ENCODE measurements around the gene GINM1. TPM values are rescaled to one million over a fixed set of nuclear protein-coding genes. Genes with fewer than 3 reads are reported as not detected.

GINM1 gene
- total and polyA plus RNA-seq, 4 donors: 43.2 to 87.6 (median 67.7) TPM

GRCh38 chr6:149567945-149568585 lies 1.9 kb downstream of the GINM1 start:
- Histone ChIP-seq H3K27ac (ENCODE audit: low read depth in 1 of 2, low read length in 2 of 2) (no peak overlapping the region), H3K27me3 (ENCODE audit: control insufficient read depth in 1 of 2, insufficient read depth in 2 of 2, low read length in 1 of 2) (no peaks in the 10 kb centered on the region), H3K4me3 (ENCODE audit: low read length in 2 of 2) (no peak overlapping the region), H3K4me1 (ENCODE audit: control insufficient read depth in 1 of 2, insufficient read depth in 2 of 2, low read length in 2 of 2) (peaks cover 1 to 3% of the 10 kb centered on the region in 2 donors), H3K36me3 (ENCODE audit: control insufficient read depth in 1 of 2, insufficient read depth in 2 of 2, low read length in 1 of 2) (no peaks in the 10 kb centered on the region), H3K9me3 (ENCODE audit: control insufficient read depth, low read length) (no peaks in the 10 kb centered on the region)
- ATAC-seq (ENCODE audit: low FRiP score): no peak
- 86 to 87% methylated on average over 7 of the region's 7 CpGs for WGBS, 2 donors
- no peak for DNase-seq
- intact Hi-C loops (cut with DNase I): loop anchor here in 1 of 2 donors (10.0 kb wide), 1 partner anchor 357 kb away; the partner anchor contains the start of gene RAET1G

GRCh38 chr6:149580880-149581279 lies 14.7 kb downstream of the GINM1 start:
- Histone ChIP-seq H3K4me3 (ENCODE audit: low read length in 2 of 2) (no peak overlapping the region), H3K9me3 (ENCODE audit: control insufficient read depth, low read length) (no peaks in the 10 kb centered on the region), H3K4me1 (ENCODE audit: control insufficient read depth in 1 of 2, insufficient read depth in 2 of 2, low read length in 2 of 2) (no peaks in the 10 kb centered on the region), H3K27me3 (ENCODE audit: control insufficient read depth in 1 of 2, insufficient read depth in 2 of 2, low read length in 1 of 2) (no peaks in the 10 kb centered on the region), H3K36me3 (ENCODE audit: control insufficient read depth in 1 of 2, insufficient read depth in 2 of 2, low read length in 1 of 2) (peaks cover 0 to 2% of the 10 kb centered on the region in 2 donors), H3K27ac (ENCODE audit: low read depth in 1 of 2, low read length in 2 of 2) (no peak overlapping the region)
- intact Hi-C loops (cut with DNase I): no loop called here
- DNase-seq (no peak), ATAC-seq (ENCODE audit: low FRiP score) (no peak)
- WGBS, 2 donors: 95 to 98% methylated on average over 5 of the region's 5 CpGs

DNA sequence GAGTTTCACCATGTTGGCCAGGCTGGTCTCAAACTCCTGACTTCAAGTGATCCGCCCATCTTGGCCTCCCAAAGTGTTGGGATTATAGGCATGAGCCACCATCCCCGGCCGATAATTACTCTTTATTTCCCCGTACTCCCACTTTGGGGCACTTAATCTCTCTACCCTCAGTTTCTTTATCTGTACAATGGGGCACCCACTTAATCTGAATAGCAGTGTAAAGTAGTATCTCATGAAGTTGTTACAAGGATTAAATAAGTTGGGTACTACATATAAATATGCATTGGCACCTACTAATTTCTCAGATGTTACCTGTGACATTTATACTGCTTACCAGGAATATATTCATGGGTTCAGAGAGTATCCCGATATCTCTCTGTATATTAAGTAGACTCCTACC lies 15.2 kb downstream of the GINM1 start:
- H3K27me3 ChIP-seq (ENCODE audit: control insufficient read depth in 1 of 2, insufficient read depth in 2 of 2, low read length in 1 of 2): no peaks in the 10 kb centered on the region
- no peaks in the 10 kb centered on the region for H3K4me1 ChIP-seq (ENCODE audit: control insufficient read depth in 1 of 2, insufficient read depth in 2 of 2, low read length in 2 of 2)
- intact Hi-C loops (cut with DNase I): no loop called here
- DNase-seq (no peak), ATAC-seq (ENCODE audit: low FRiP score) (no peak)
- 97% methylated on average over 5 of the region's 5 CpGs for WGBS, 2 donors
- H3K27ac ChIP-seq (ENCODE audit: low read depth in 1 of 2, low read length in 2 of 2): no peak overlapping the region
- H3K9me3 ChIP-seq (ENCODE audit: control insufficient read depth, low read length): no peaks in the 10 kb centered on the region
- H3K36me3 ChIP-seq (ENCODE audit: control insufficient read depth in 1 of 2, insufficient read depth in 2 of 2, low read length in 1 of 2): peaks cover 0 to 2% of the 10 kb centered on the region in 2 donors
- no peak overlapping the region for H3K4me3 ChIP-seq (ENCODE audit: low read length in 2 of 2)

GRCh38 chr6:149586149-149586548 lies 20.0 kb downstream of the GINM1 start:
- no peaks in the 10 kb centered on the region for H3K36me3 ChIP-seq (ENCODE audit: control insufficient read depth in 1 of 2, insufficient read depth in 2 of 2, low read length in 1 of 2)
- no peak for ATAC-seq (ENCODE audit: low FRiP score)
- WGBS, 2 donors: 96 to 98% methylated on average over 2 of the region's 2 CpGs

GRCh38 chr6:149592983-149593382 lies 26.8 kb downstream of the GINM1 start:
- DNase-seq (no peak), ATAC-seq (ENCODE audit: low FRiP score) (no peak)
- H3K36me3 ChIP-seq (ENCODE audit: control insufficient read depth in 1 of 2, insufficient read depth in 2 of 2, low read length in 1 of 2): peaks cover 0 to 4% of the 10 kb centered on the region in 2 donors
- 94% methylated on average over 2 of the region's 2 CpGs for WGBS, 2 donors
- no peaks in the 10 kb centered on the region for H3K4me1 ChIP-seq (ENCODE audit: control insufficient read depth in 1 of 2, insufficient read depth in 2 of 2, low read length in 2 of 2)
- intact Hi-C loops (cut with DNase I): no loop called here
- H3K9me3 ChIP-seq (ENCODE audit: control insufficient read depth, low read length): no peaks in the 10 kb centered on the region
- H3K27ac ChIP-seq (ENCODE audit: low read depth in 1 of 2, low read length in 2 of 2): no peak overlapping the region
- H3K4me3 ChIP-seq (ENCODE audit: low read length in 2 of 2): no peak overlapping the region
- no peaks in the 10 kb centered on the region for H3K27me3 ChIP-seq (ENCODE audit: control insufficient read depth in 1 of 2, insufficient read depth in 2 of 2, low read length in 1 of 2)

More at GRCh38 chr6:149586149-149586548, 20.0 kb downstream of the GINM1 start:
- H3K9me3 ChIP-seq (ENCODE audit: control insufficient read depth, low read length): no peaks in the 10 kb centered on the region
- no peaks in the 10 kb centered on the region for H3K4me1 ChIP-seq (ENCODE audit: control insufficient read depth in 1 of 2, insufficient read depth in 2 of 2, low read length in 2 of 2)
- intact Hi-C loops (cut with DNase I): no loop called here
- no peak overlapping the region for H3K4me3 ChIP-seq (ENCODE audit: low read length in 2 of 2)
- no peak for DNase-seq
- H3K27ac ChIP-seq (ENCODE audit: low read depth in 1 of 2, low read length in 2 of 2): no peak overlapping the region
- no peaks in the 10 kb centered on the region for H3K27me3 ChIP-seq (ENCODE audit: control insufficient read depth in 1 of 2, insufficient read depth in 2 of 2, low read length in 1 of 2)

DNA sequence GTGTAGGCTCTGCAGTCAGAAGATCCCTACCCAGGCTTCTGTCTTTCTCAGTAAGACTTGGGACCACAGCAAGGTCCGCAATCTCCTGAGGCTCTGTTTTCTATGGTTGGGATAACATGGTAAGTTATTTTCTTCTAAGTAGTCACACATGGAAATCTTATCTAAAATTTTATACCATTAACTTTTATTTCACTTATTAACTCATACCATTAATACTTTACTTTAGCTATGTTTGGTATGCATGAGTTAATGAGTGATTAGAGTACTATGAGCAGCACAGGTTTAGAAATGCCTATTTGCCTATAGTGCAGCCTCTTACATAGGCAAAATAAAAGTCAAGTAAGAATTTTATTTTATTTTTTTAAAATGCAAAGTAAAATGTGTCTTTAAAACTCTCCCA lies 27.2 kb downstream of the GINM1 start:
- 97 to 100% methylated on average over 1 of the region's 1 CpG for WGBS, 2 donors
- no peak for DNase-seq
- Histone ChIP-seq H3K27me3 (ENCODE audit: control insufficient read depth in 1 of 2, insufficient read depth in 2 of 2, low read length in 1 of 2) (no peaks in the 10 kb centered on the region), H3K4me3 (ENCODE audit: low read length in 2 of 2) (no peak overlapping the region), H3K36me3 (ENCODE audit: control insufficient read depth in 1 of 2, insufficient read depth in 2 of 2, low read length in 1 of 2) (peaks cover 0 to 4% of the 10 kb centered on the region in 2 donors), H3K9me3 (ENCODE audit: control insufficient read depth, low read length) (no peaks in the 10 kb centered on the region), H3K4me1 (ENCODE audit: control insufficient read depth in 1 of 2, insufficient read depth in 2 of 2, low read length in 2 of 2) (no peaks in the 10 kb centered on the region), H3K27ac (ENCODE audit: low read depth in 1 of 2, low read length in 2 of 2) (no peak overlapping the region)
- ATAC-seq (ENCODE audit: low FRiP score): no peak
- intact Hi-C loops (cut with DNase I): no loop called here

DNA sequence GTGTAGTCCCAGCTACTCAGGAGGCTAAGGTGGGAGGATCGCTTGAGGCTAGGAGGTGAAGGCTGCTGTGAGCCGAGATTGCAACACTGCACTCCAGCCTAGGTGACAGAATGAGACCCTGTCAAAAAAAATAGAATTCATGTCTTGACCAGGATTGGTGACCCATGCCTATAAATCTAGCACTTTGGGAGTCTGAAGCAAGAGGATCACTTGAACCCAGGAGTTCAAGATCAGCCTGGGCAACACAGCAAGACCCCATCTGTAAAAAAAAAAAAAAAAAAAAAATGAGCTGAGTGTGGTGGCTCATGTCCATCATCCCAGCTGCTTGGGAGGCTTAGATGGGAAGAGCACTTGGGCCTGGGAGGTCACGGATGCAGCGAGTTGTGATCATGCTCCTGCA lies 34.3 kb downstream of the GINM1 start:
- 96 to 98% methylated on average over 4 of the region's 4 CpGs for WGBS, 2 donors
- no peaks in the 10 kb centered on the region for H3K4me1 ChIP-seq (ENCODE audit: control insufficient read depth in 1 of 2, insufficient read depth in 2 of 2, low read length in 2 of 2)
- H3K27me3 ChIP-seq (ENCODE audit: control insufficient read depth in 1 of 2, insufficient read depth in 2 of 2, low read length in 1 of 2): no peaks in the 10 kb centered on the region
- peaks cover 3 to 4% of the 10 kb centered on the region in 2 donors for H3K36me3 ChIP-seq (ENCODE audit: control insufficient read depth in 1 of 2, insufficient read depth in 2 of 2, low read length in 1 of 2)
- intact Hi-C loops (cut with DNase I): no loop called here
- no peak overlapping the region for H3K27ac ChIP-seq (ENCODE audit: low read depth in 1 of 2, low read length in 2 of 2)
- no peak overlapping the region for H3K4me3 ChIP-seq (ENCODE audit: low read length in 2 of 2)
- ATAC-seq (ENCODE audit: low FRiP score) (no peak), DNase-seq (no peak)
- no peaks in the 10 kb centered on the region for H3K9me3 ChIP-seq (ENCODE audit: control insufficient read depth, low read length)

- H3K27ac ChIP-seq (ENCODE audit: low read depth in 1 of 2, low read length in 2 of 2): no peak overlapping the region
- no peaks in the 10 kb centered on the region for H3K4me1 ChIP-seq (ENCODE audit: control insufficient read depth in 1 of 2, insufficient read depth in 2 of 2, low read length in 2 of 2)
- WGBS, 2 donors: 92 to 95% methylated on average over 7 of the region's 7 CpGs
- DNase-seq (no peak), ATAC-seq (ENCODE audit: low FRiP score) (no peak)
- no peaks in the 10 kb centered on the region for H3K27me3 ChIP-seq (ENCODE audit: control insufficient read depth in 1 of 2, insufficient read depth in 2 of 2, low read length in 1 of 2)
- H3K4me3 ChIP-seq (ENCODE audit: low read length in 2 of 2): no peak overlapping the region
- H3K9me3 ChIP-seq (ENCODE audit: control insufficient read depth, low read length): no peaks in the 10 kb centered on the region
- H3K36me3 ChIP-seq (ENCODE audit: control insufficient read depth in 1 of 2, insufficient read depth in 2 of 2, low read length in 1 of 2): peaks cover 0 to under 1% of the 10 kb centered on the region in 2 donors
- intact Hi-C loops (cut with DNase I): no loop called here
Observed at GRCh38 chr6:149608381-149608982, 42.3 kb downstream of the GINM1 start.

DNA sequence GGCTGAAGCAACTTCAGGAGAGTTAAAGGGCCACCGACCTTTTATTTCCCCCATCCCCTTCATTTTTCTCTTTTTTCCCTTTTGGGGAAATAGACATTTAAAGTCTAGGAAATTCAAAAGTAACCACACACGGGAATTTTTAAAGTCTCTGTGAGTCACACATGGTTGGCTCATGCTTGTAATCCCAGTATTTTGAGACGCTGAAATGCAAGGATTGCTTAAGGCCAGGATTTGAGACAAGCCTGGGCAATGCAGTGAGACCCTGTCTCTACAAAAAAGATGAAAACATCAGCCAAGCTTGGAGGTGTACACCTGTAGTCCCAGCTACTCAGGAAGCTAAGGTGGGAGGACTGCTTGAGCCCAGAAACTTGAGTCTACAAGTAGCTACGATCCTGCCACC lies 48.2 kb downstream of the GINM1 start:
- ATAC-seq (ENCODE audit: low FRiP score) (no peak), DNase-seq (no peak)
- H3K27ac ChIP-seq (ENCODE audit: low read depth in 1 of 2, low read length in 2 of 2): no peak overlapping the region
- no peaks in the 10 kb centered on the region for H3K4me1 ChIP-seq (ENCODE audit: control insufficient read depth in 1 of 2, insufficient read depth in 2 of 2, low read length in 2 of 2)
- H3K4me3 ChIP-seq (ENCODE audit: low read length in 2 of 2): no peak overlapping the region
- WGBS, 2 donors: 91% methylated on average over 4 of the region's 4 CpGs
- no peaks in the 10 kb centered on the region for H3K27me3 ChIP-seq (ENCODE audit: control insufficient read depth in 1 of 2, insufficient read depth in 2 of 2, low read length in 1 of 2)
- no peaks in the 10 kb centered on the region for H3K9me3 ChIP-seq (ENCODE audit: control insufficient read depth, low read length)
- intact Hi-C loops (cut with DNase I): no loop called here
- peaks cover 0 to 2% of the 10 kb centered on the region in 2 donors for H3K36me3 ChIP-seq (ENCODE audit: control insufficient read depth in 1 of 2, insufficient read depth in 2 of 2, low read length in 1 of 2)

All from aorta (tissue), 5 donors.